IPS-18a (cell line): ENCODE data around the gene LRPPRC.
"Not testable (repeated sequence)": the region's sequence is repeated elsewhere in the genome, so short reads cannot be mapped to it uniquely, and the experiment has no call there.

ENCODE experiments used
- H3K27ac ChIP-seq: one replicate; pipeline ENCODE4 v1.5.1; 2013; ENCODE audit warnings: low read length
- H3K27me3 ChIP-seq: one replicate; pipeline ENCODE4 v1.6.1; 2013; ENCODE audit warnings: mild to moderate bottlenecking, low read length; ENCODE audit not compliant: control insufficient read depth, insufficient read depth
- H3K36me3 ChIP-seq: one replicate; pipeline ENCODE4 v1.6.1; 2013; ENCODE audit warnings: low read depth, low read length; ENCODE audit not compliant: control insufficient read depth
- H3K4me1 ChIP-seq: one replicate; pipeline ENCODE4 v1.6.1; 2013; ENCODE audit warnings: low read depth, low read length; ENCODE audit not compliant: control insufficient read depth
- H3K4me3 ChIP-seq: one replicate; pipeline ENCODE4 v1.5.1; 2013; ENCODE audit warnings: low read length
- H3K9ac ChIP-seq: one replicate; pipeline ENCODE4 v1.6.1; 2013; ENCODE audit warnings: mild to moderate bottlenecking, low read length, moderate library complexity
- H3K9me3 ChIP-seq: one replicate; pipeline ENCODE4 v1.6.1; 2013; ENCODE audit warnings: low read depth, low read length; ENCODE audit not compliant: control insufficient read depth

The LRPPRC gene

DNA sequence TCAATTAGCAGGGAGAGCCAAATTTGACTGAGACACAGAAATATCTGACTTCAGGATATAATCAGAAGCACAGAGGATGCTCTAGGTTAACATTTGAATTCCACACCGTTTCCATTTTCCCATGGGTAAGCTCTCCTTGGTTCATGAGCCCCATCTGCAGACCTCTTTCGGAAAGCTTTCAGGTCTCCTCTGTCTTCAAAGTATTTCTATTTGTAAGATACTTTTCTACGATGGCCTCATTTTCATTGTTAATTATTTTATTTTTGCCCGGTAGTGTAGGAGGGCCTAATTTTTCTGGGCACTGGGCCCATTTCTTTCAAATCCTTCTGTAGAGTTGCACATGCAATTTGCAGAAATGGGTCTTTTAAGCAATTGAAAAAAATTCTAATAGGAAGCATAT is 53.8 kb downstream of the LRPPRC start:
- Histone ChIP-seq H3K4me1 (peaks cover 42% of the 10 kb centered on the region), H3K9me3 (no peaks in the 10 kb centered on the region), H3K9ac (no peak overlapping the region), H3K27me3 (no peaks in the 10 kb centered on the region), H3K36me3 (peaks cover 86% of the 10 kb centered on the region), H3K4me3 (no peak overlapping the region), H3K27ac (no peak overlapping the region)

DNA sequence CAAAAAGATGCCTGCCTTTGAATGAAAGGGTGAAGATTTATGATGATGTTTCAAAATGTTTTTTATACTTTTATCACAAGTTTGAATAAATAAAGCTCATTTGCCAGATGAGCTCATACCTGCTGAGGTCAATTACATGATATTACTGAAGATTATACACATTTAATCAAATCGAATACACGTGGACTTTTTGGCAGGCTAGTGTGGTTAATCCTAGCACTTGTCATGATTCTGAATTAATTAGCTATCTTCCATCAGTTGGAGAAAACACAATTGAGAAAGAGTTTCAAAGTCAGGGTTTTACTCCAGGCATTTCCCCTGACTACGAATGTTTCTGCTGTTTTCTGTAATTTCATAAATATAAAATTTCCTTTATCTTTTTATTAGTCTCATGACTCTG is 54.4 kb downstream of the LRPPRC start:
- peaks cover 79% of the 10 kb centered on the region for H3K36me3 ChIP-seq
- no peak overlapping the region for H3K4me3 ChIP-seq

DNA sequence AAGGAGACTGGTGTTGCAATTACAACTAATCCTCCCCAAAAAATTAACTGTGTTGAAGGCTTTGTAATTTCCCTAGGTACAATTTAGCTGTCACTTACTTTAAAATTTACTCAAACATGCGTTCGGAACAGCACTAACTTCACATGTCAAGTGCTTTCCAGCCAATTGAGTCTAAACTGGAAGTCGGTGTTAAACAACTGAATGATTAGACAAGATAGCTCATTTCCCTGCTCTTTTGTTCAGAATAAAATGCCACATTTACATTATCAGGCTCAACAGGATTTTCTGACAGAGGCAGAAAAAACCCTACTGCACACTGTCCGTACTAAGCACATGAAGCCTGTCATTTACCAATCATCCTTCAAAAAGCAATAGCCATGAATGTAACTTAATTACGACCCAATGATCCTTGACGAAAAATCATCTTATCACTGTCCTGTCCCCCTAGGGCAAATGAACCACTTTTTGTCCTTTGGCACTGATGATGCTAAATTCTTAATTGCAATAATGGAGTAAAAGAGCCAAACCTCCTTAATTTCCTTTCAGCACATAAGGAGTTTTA is 56.0 kb downstream of the LRPPRC start:
- no peak overlapping the region for H3K27ac ChIP-seq
- peaks cover 32% of the 10 kb centered on the region for H3K4me1 ChIP-seq
- H3K36me3 ChIP-seq = peaks cover 68% of the 10 kb centered on the region
- no peaks in the 10 kb centered on the region for H3K9me3 ChIP-seq
- no peak overlapping the region for H3K4me3 ChIP-seq
- no peak overlapping the region for H3K9ac ChIP-seq
- no peaks in the 10 kb centered on the region for H3K27me3 ChIP-seq

More for the DNA sequence above, 54.4 kb downstream of the LRPPRC start:
- Histone ChIP-seq H3K27me3 (no peaks in the 10 kb centered on the region), H3K9me3 (no peaks in the 10 kb centered on the region), H3K9ac (no peak overlapping the region), H3K4me1 (peaks cover 45% of the 10 kb centered on the region), H3K27ac (no peak overlapping the region)

DNA sequence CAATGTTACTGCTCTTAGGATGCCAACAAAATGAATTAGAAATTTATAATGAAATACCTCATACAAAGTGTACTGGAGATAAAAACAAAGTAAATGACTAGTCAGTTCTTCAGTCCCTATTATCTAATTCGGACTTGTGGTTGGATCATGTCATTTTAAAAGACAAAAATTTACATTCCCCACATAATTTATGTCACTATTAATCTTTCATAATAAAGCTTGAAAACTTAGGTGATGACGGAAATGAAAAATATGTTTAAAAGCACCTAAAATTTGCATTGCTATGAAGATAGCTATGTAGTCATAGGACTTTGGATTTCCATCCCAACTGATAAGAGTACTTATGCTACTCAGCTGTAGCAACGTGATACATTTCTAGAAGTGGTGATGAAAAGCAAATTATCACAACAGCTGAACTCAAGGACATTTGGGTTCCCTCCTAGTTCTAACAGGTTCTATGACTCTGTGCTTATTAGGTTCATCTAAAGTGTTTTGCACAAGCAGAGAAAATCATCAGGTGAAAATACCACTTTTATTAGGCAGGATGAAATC is 58.4 kb downstream of the LRPPRC start:
- Histone ChIP-seq H3K4me3 (no peak overlapping the region), H3K9me3 (no peaks in the 10 kb centered on the region), H3K36me3 (peaks cover 70% of the 10 kb centered on the region), H3K9ac (no peak overlapping the region), H3K4me1 (peaks cover 18% of the 10 kb centered on the region), H3K27ac (no peak overlapping the region), H3K27me3 (no peaks in the 10 kb centered on the region)

DNA sequence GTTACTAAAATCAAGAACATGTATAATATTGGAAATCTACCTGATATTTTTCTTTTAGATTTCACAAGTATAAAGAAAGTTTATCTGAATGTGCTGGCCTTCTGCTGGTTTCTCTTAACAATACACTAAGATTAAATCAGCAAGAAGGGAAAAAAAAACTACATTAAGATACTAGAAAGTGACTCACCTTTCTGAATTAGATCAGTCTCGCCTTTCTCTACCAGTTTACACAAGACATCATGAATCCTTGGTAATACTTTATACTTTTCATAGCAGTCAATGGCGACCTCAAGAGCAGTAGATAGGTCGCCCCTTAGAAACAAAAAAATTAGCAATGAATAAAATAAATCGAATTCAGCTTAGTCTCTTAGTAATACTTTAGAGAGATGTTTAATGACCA is 61.2 kb downstream of the LRPPRC start:
- Histone ChIP-seq H3K9me3 (no peaks in the 10 kb centered on the region), H3K4me1 (peaks cover 18% of the 10 kb centered on the region), H3K4me3 (no peak overlapping the region), H3K9ac (no peak overlapping the region), H3K27ac (no peak overlapping the region), H3K36me3 (peaks cover 71% of the 10 kb centered on the region), H3K27me3 (no peaks in the 10 kb centered on the region)

DNA sequence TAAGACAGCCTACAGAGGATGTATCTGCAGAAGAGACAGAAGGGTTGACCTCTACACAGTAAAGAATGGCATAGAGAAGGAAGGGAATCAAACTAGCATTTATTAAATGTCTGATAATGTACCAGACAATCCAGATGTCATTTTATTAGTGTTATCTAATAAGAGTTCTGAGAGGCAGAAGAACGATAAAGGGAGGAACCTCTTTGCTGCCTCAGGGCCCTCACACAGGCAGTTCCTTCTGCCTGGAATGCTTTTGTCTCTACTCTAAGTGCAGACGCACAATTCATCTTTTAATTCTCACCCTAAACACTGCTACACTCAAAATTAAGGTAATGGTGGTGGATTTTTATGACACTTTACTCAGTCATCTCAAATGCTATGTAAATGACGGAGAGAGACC is 64.5 kb downstream of the LRPPRC start:
- no peaks in the 10 kb centered on the region for H3K9me3 ChIP-seq
- H3K27ac ChIP-seq = no peak overlapping the region
- H3K4me1 ChIP-seq = peaks cover 2% of the 10 kb centered on the region
- H3K4me3 ChIP-seq = no peak overlapping the region
- no peaks in the 10 kb centered on the region for H3K27me3 ChIP-seq
- H3K9ac ChIP-seq = no peak overlapping the region
- peaks cover 69% of the 10 kb centered on the region for H3K36me3 ChIP-seq

DNA sequence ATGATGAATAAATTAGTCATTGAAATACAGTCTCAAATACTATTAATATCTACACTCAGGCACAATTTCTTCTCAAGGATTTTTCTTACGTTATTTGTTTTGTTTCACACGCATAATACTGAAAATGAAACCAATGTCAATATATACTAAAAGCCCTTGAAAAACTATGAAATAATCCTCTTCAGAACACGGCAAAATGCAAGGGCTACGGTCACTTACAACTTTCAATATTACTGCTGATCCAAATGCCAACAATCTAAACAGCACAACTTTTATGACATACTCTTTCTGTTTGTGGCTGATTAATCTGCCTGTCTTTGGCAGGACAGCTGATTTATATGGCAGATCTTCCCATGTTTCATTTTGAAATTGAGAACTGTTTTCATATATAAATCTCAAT is 68.3 kb downstream of the LRPPRC start:
- Histone ChIP-seq H3K4me1 (no peaks in the 10 kb centered on the region), H3K9ac (no peak overlapping the region), H3K4me3 (no peak overlapping the region), H3K36me3 (peaks cover 76% of the 10 kb centered on the region), H3K9me3 (no peaks in the 10 kb centered on the region), H3K27ac (no peak overlapping the region), H3K27me3 (no peaks in the 10 kb centered on the region)

DNA sequence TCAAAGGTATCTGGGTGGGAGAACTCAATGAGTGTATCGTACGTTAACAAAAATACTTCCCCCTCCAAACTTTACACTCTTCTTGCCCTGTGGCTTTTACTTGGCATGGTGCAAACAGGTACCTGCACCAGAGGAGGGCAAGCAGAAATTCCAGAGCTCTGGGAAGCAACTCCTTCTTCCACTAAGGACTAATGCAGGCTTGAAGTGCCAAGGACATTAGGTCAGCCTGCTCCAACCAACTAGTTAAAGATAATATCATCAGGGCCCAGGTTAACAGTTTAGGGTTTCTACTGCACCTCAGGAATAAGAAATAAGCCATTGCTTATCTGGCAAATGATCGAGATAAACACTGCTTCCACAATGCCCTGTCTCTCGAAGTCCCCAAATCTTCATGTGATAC is 70.4 kb downstream of the LRPPRC start:
- Histone ChIP-seq H3K27me3 (no peaks in the 10 kb centered on the region), H3K4me3 (no peak overlapping the region), H3K9me3 (no peaks in the 10 kb centered on the region), H3K9ac (no peak overlapping the region), H3K4me1 (no peaks in the 10 kb centered on the region), H3K36me3 (peaks cover 75% of the 10 kb centered on the region), H3K27ac (no peak overlapping the region)

DNA sequence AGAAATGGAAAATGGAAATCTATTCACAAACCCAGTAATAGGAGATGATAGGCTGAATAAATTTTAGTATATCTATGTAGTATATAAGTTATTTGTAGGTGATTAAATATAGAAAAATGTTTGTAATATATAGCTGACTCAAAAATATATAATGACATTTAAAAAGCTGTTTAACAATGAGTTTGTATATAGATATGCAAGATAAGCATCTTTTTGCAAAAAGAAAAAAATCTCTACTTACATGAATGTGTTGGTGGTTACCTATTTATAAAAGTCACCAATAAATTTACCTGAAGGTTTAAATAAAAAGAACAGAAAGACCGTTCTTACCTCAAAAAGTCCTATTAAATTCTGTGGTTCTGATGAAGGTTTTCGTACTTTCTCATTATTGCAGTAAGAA is 71.3 kb downstream of the LRPPRC start:
- no peaks in the 10 kb centered on the region for H3K9me3 ChIP-seq
- peaks cover 74% of the 10 kb centered on the region for H3K36me3 ChIP-seq
- H3K4me3 ChIP-seq = no peak overlapping the region
- H3K9ac ChIP-seq = no peak overlapping the region
- no peak overlapping the region for H3K27ac ChIP-seq
- H3K27me3 ChIP-seq = no peaks in the 10 kb centered on the region
- H3K4me1 ChIP-seq = no peaks in the 10 kb centered on the region

DNA sequence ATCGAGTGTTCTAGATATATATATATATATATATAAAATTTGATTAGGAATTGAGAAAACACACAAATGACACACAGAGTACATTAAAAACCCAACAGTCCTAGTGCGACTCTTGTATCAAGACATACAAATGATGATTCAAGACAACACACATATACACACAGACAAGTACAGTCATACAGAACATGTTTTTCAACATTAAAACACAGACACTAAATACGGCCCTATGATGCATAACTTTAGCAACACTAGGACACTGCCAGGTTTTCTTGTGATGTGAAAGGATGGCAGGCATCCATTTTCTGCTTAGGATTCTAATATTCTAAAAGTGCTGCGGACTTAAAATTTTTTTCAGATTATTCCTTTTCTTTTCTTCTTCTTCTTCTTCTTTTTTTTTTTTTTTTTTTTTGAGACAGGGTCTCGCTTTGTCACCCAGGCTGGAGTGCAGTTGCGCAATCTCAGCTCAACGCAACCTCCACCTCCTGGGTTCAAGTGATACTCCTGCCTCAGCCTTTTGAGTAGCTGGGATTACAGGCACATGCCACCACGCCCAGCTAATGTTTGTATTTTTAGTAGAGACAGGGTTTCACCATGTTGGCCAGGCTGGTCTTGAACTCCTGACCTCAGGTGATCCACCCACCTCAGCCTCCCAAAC is 84.5 kb downstream of the LRPPRC start:
- H3K9me3 ChIP-seq, H3K27me3 ChIP-seq, H3K27ac ChIP-seq, H3K4me3 ChIP-seq, H3K4me1 ChIP-seq, H3K9ac ChIP-seq: not testable (repeated sequence)
- peaks cover 68% of the 10 kb centered on the region for H3K36me3 ChIP-seq

DNA sequence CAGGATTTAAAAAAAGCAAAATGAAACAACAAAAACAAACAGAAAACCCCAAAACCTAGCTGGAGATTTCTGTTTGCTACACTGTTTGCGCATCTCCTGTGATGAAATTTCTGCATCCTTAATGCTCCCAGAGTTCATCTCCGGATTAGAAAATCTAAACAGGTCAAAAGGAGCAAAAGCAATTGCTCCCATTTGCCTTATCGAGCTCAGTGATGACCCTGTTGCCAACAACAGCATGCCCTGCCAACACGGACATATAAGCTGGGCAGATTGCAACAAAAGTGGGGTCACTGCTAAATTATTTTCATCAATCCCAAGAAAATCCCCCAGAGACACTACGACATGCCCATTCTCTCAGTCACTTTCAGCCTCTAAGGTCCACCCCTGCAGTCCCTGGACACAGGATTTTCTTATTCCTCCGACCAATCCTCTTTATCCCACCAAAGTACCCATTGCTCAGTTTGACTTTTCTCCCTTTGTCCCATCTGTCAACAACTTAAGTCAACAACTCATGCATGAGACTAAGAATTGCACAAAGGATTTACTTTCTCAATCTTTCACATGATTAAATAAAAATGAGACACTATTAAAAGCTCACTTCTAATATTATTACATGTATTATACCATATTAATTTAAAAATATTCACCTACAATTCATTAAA is 89.2 kb downstream of the LRPPRC start:
- no peaks in the 10 kb centered on the region for H3K4me1 ChIP-seq
- H3K36me3 ChIP-seq = peaks cover 63% of the 10 kb centered on the region
- no peak overlapping the region for H3K27ac ChIP-seq
- H3K27me3 ChIP-seq = no peaks in the 10 kb centered on the region
- H3K9me3 ChIP-seq = no peaks in the 10 kb centered on the region
- H3K9ac ChIP-seq = no peak overlapping the region
- H3K4me3 ChIP-seq = no peak overlapping the region

DNA sequence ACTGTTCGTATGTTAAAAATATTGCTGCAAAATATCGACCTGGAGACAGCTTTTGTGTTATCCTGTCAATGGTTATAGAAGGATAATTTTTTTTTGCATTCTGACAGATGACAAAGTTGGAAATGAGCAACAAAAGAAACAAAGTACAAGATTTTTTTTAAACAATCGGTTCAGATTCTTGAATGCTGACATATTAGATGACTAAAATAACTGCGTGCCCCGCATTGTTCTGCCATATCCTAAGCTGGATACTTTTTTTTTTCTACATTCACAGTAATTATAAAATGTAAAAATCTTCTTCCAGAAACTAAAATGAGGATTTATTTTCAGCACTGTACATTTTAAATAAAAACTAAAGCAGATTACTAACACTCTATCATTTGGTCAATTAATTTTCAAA is 89.9 kb downstream of the LRPPRC start:
- Histone ChIP-seq H3K9me3 (no peaks in the 10 kb centered on the region), H3K27ac (no peak overlapping the region), H3K4me3 (no peak overlapping the region), H3K36me3 (peaks cover 65% of the 10 kb centered on the region), H3K9ac (no peak overlapping the region), H3K4me1 (no peaks in the 10 kb centered on the region), H3K27me3 (no peaks in the 10 kb centered on the region)
